GM12864 (cell line): ENCODE data around the gene SETD1A.
A peak's percentile ranks its signal among the peaks of the same experiment; 100 is the strongest.

Experiments used
- DNase-seq: peaks from one replicate; pipeline ENCODE4 v3.0.0-alpha.2; 2011; ENCODE audit warnings: low read depth
- H3K4me3 ChIP-seq: 2 replicates; pipeline ENCODE4 v1.5.1; 2011; ENCODE audit warnings: mild to moderate bottlenecking, low read depth, low read length, control low read depth
- TF ChIP-seq, protein P1 (sequence below): IDR thresholded peaks from 2 replicates; pipeline ENCODE4 v1.5.1; 2011; ENCODE audit warnings: low read depth, mild to moderate bottlenecking, moderate library complexity, low read length, control low read depth, inconsistent platforms; ENCODE audit errors: missing control alignments

SETD1A gene

GRCh38 chr16:30924913-30925631, 32.5 kb upstream of the SETD1A start:
- peak overlapping the region; percentile 72 for H3K4me3 ChIP-seq
- DNase-seq: no peak
- TF ChIP-seq, protein P1, sequence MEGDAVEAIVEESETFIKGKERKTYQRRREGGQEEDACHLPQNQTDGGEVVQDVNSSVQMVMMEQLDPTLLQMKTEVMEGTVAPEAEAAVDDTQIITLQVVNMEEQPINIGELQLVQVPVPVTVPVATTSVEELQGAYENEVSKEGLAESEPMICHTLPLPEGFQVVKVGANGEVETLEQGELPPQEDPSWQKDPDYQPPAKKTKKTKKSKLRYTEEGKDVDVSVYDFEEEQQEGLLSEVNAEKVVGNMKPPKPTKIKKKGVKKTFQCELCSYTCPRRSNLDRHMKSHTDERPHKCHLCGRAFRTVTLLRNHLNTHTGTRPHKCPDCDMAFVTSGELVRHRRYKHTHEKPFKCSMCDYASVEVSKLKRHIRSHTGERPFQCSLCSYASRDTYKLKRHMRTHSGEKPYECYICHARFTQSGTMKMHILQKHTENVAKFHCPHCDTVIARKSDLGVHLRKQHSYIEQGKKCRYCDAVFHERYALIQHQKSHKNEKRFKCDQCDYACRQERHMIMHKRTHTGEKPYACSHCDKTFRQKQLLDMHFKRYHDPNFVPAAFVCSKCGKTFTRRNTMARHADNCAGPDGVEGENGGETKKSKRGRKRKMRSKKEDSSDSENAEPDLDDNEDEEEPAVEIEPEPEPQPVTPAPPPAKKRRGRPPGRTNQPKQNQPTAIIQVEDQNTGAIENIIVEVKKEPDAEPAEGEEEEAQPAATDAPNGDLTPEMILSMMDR: no peak

DNA sequence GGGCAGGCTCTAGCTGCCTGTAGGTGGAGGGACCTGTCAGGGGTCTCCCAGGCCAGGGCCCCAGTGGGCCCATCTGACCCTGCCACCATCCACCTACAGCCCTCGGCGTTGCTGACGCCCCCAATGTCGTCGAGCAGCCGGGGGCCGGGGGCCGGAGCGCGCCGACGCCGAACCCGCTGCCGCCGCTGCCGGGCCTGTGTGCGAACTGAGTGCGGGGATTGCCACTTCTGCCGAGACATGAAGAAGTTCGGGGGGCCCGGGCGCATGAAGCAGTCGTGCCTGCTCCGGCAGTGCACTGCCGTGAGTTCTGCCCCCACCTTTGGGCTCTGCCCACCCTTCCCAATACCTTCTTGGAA, 31.9 kb upstream of the SETD1A start:
- H3K4me3 ChIP-seq: no peak overlapping the region
- TF ChIP-seq, protein P1: no peak
- no peak for DNase-seq

GRCh38 chr16:30925995-30926811, 31.4 kb upstream of the SETD1A start:
- no peak for DNase-seq
- TF ChIP-seq, protein P1: no peak
- H3K4me3 ChIP-seq: no peak overlapping the region

DNA sequence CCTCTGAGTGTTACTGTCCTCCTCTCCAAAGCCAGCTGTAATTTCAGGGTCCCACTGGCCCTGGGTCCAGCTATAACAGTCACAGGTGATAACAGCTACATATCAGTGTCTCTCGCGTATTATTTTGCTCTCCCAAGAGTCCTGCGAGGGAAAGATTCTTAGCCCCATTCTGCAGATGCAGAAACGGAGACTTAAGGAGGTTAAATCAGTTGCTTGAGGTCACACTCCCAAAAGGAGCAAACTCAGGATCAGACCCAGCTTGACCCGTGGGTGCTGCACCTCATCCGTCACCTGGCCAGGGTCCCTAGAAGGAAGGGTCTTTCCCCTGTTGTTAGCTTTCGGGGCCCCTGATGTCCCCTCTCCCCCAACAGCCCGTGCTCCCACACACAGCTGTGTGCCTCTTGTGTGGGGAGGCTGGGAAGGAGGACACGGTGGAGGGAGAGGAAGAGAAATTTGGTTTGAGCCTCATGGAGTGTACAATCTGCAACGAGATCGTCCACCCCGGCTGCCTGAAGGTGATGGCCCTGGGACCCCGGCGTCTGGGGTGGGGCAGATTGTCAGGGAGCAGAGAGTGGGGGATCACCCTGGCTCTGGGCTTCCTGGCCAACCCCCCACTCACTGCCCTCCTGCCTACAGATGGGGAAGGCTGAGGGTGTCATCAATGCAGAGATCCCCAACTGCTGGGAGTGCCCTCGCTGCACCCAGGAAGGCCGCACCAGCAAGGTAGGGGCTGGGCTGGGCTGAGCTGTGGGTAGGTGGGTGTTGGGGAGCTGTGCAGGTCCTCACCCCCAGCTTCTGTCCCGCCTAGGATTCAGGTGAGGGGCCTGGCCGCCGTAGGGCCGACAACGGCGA, 30.4 kb upstream of the SETD1A start:
- no peak overlapping the region for H3K4me3 ChIP-seq
- TF ChIP-seq, protein P1: no peak

GRCh38 chr16:30927789-30928378, 29.7 kb upstream of the SETD1A start:
- H3K4me3 ChIP-seq: no peak overlapping the region
- no peak for DNase-seq
- TF ChIP-seq, protein P1: no peak

More for the DNA sequence above, 30.4 kb upstream of the SETD1A start:
- DNase-seq: no peak

- TF ChIP-seq, protein P1: no peak
- DNase-seq: no peak
- no peak overlapping the region for H3K4me3 ChIP-seq
These were observed 29.2 kb upstream of the SETD1A start for GRCh38 chr16:30928390-30928789.
